H9 (cell line): ENCODE data around the gene NUDT15. TPM values are rescaled to one million over a fixed set of nuclear protein-coding genes. Genes with fewer than 3 reads are reported as not detected.

ENCODE experiments used
- DNase-seq: peaks from one replicate; pipeline ENCODE4 v3.0.0-alpha.2; 2017
- H2AFZ ChIP-seq: one replicate; pipeline ENCODE4 v1.6.1; 2013; ENCODE audit warnings: mild to moderate bottlenecking, low read length, control low read depth, moderate library complexity
- H2AK5ac ChIP-seq: 2 replicates; pipeline ENCODE4 v1.6.1; 2013; ENCODE audit warnings: low read length, control low read depth, mixed read lengths; ENCODE audit not compliant: insufficient read length
- H2BK120ac ChIP-seq: one replicate; pipeline ENCODE4 v1.6.1; 2013; ENCODE audit warnings: low read depth, mild to moderate bottlenecking, low read length, control low read depth, inconsistent platforms; ENCODE audit not compliant: poor library complexity, severe bottlenecking
- H2BK12ac ChIP-seq: 2 replicates; pipeline ENCODE4 v1.6.1; 2013; ENCODE audit warnings: low read length, control low read depth, mixed read lengths, low read depth; ENCODE audit not compliant: insufficient read length
- H2BK15ac ChIP-seq: 2 replicates; pipeline ENCODE4 v1.6.1; 2013; ENCODE audit warnings: low read depth, low read length, control low read depth
- H2BK20ac ChIP-seq: one replicate; pipeline ENCODE4 v1.6.1; 2013; ENCODE audit warnings: low read depth, mild to moderate bottlenecking, low read length, control low read depth, inconsistent platforms; ENCODE audit not compliant: poor library complexity, severe bottlenecking
- H2BK5ac ChIP-seq: 2 replicates; pipeline ENCODE4 v1.6.1; 2013; ENCODE audit warnings: low read length, control low read depth, mixed read lengths; ENCODE audit not compliant: insufficient read length
- H3K14ac ChIP-seq: 2 replicates; pipeline ENCODE4 v1.6.1; 2013; ENCODE audit warnings: low read length, control low read depth; ENCODE audit not compliant: insufficient read depth
- H3K18ac ChIP-seq: 2 replicates; pipeline ENCODE4 v1.6.1; 2013; ENCODE audit warnings: low read depth, mild to moderate bottlenecking, mixed read lengths, low read length, control low read depth; ENCODE audit not compliant: insufficient read length
- H3K23ac ChIP-seq: 2 replicates; pipeline ENCODE4 v1.6.1; 2013; ENCODE audit warnings: low read length, control low read depth, mixed read lengths, low read depth; ENCODE audit not compliant: insufficient read length
- H3K23me2 ChIP-seq: 2 replicates; pipeline ENCODE4 v1.6.1; 2013; ENCODE audit warnings: low read depth, mild to moderate bottlenecking, mixed read lengths, low read length, control low read depth; ENCODE audit not compliant: insufficient read length, poor library complexity, severe bottlenecking
- H3K27ac ChIP-seq: 2 replicates; pipeline ENCODE4 v1.5.1; 2013; ENCODE audit warnings: low read length, control low read depth, mixed read lengths, low read depth; ENCODE audit not compliant: insufficient read length
- H3K27me3 ChIP-seq: 2 replicates; pipeline ENCODE4 v1.6.1; 2013; ENCODE audit warnings: low read length, control low read depth, inconsistent platforms; ENCODE audit not compliant: insufficient read depth
- H3K4ac ChIP-seq: 2 replicates; pipeline ENCODE4 v1.6.1; 2013; ENCODE audit warnings: low read depth, mild to moderate bottlenecking, control low read depth, inconsistent platforms, low read length, moderate library complexity
- H3K4me1 ChIP-seq: 2 replicates; pipeline ENCODE4 v1.6.1; 2013; ENCODE audit warnings: low read length, control low read depth, inconsistent platforms; ENCODE audit not compliant: insufficient read depth
- H3K4me2 ChIP-seq: 2 replicates; pipeline ENCODE4 v1.6.1; 2013; ENCODE audit warnings: low read length, control low read depth, mixed read lengths; ENCODE audit not compliant: insufficient read length, insufficient read depth
- H3K56ac ChIP-seq: 2 replicates; pipeline ENCODE4 v1.6.1; 2013; ENCODE audit warnings: low read depth, mild to moderate bottlenecking, mixed read lengths, low read length, control low read depth; ENCODE audit not compliant: insufficient read length
- H3K79me1 ChIP-seq: 2 replicates; pipeline ENCODE4 v1.6.1; 2013; ENCODE audit warnings: low read depth, mild to moderate bottlenecking, moderate library complexity, low read length, control low read depth, inconsistent platforms; ENCODE audit not compliant: insufficient read depth, poor library complexity, severe bottlenecking
- H3K79me2 ChIP-seq: 2 replicates; pipeline ENCODE4 v1.6.1; 2013; ENCODE audit warnings: low read length, control low read depth, inconsistent platforms; ENCODE audit not compliant: insufficient read depth
- H3K9ac ChIP-seq: 2 replicates; pipeline ENCODE4 v1.6.1; 2013; ENCODE audit warnings: low read length, control low read depth, mixed read lengths; ENCODE audit not compliant: insufficient read length; ENCODE audit errors: extremely low read depth
- H3K9me3 ChIP-seq: one replicate; pipeline ENCODE4 v1.6.1; 2013; ENCODE audit warnings: low read depth, low read length, inconsistent platforms; ENCODE audit not compliant: control insufficient read depth
- H3T11ph ChIP-seq: one replicate; pipeline ENCODE4 v1.6.1; 2013; ENCODE audit warnings: mild to moderate bottlenecking, low read length, control low read depth, inconsistent platforms
- H4K20me1 ChIP-seq: one replicate; pipeline ENCODE4 v1.6.1; 2013; ENCODE audit not compliant: control insufficient read depth, insufficient read length, insufficient read depth
- H4K5ac ChIP-seq: 2 replicates; pipeline ENCODE4 v1.6.1; 2013; ENCODE audit warnings: low read depth, mild to moderate bottlenecking, mixed read lengths, low read length, control low read depth; ENCODE audit not compliant: insufficient read length
- H4K8ac ChIP-seq: replicated peaks from 2 replicates; pipeline ENCODE4 v1.6.1; 2013; ENCODE audit warnings: low read length, control low read depth, mixed read lengths, low read depth; ENCODE audit not compliant: insufficient read length
- H4K91ac ChIP-seq: 2 replicates; pipeline ENCODE4 v1.6.1; 2013; ENCODE audit warnings: low read depth, mild to moderate bottlenecking, moderate library complexity, mixed read lengths, low read length, control low read depth; ENCODE audit not compliant: insufficient read length
- H3K27ac Mint-ChIP-seq, 3 experiments: 2 replicates in 2 of 3; 3 replicates in 1 of 3; pipeline ENCODE4 v1.8.0; 2020 to 2021; ENCODE audit warnings: mixed read lengths in 3 of 3, mild to moderate bottlenecking in 1 of 3, moderate library complexity in 1 of 3
- H3K27me3 Mint-ChIP-seq: 2 replicates; pipeline ENCODE4 v1.8.0; 2021; ENCODE audit warnings: low read depth, mild to moderate bottlenecking, moderate library complexity, mixed read lengths
- H3K36me3 Mint-ChIP-seq, 3 experiments: 2 replicates in 2 of 3; 3 replicates in 1 of 3; pipeline ENCODE4 v1.8.0; 2020 to 2021; ENCODE audit warnings: low read depth in 3 of 3, mixed read lengths in 3 of 3; ENCODE audit not compliant: insufficient read depth in 1 of 3
- H3K4me1 Mint-ChIP-seq, 2 experiments: 2 replicates each; pipeline ENCODE4 v1.8.0; 2020; ENCODE audit warnings: mixed read lengths in 2 of 2
- H3K4me3 Mint-ChIP-seq, 2 experiments: 2 replicates in 1 of 2; 3 replicates in 1 of 2; pipeline ENCODE4 v1.8.0; 2020 to 2021; ENCODE audit warnings: mild to moderate bottlenecking in 2 of 2, mixed read lengths in 2 of 2, moderate library complexity in 1 of 2
- H3K9me3 Mint-ChIP-seq, 2 experiments: 2 replicates in 1 of 2; 3 replicates in 1 of 2; pipeline ENCODE4 v1.8.0; 2020; ENCODE audit warnings: mild to moderate bottlenecking in 2 of 2, mixed read lengths in 2 of 2, moderate library complexity in 1 of 2
- CTCF ChIP-seq: fragments of 200-600 bp; sonication (generic); conservative IDR thresholded peaks from 3 replicates; pipeline ENCODE4 v1.8.0; 2021; ENCODE audit warnings: antibody characterized with exemption, mild to moderate bottlenecking
- WGBS: extraction: QIAGEN DNeasy Blood & Tissue Kit; methylation state at CpG from one replicate; pipeline ENCODE4 v1.1.7; 2013; ENCODE audit warnings: missing lambda C conversion rate, low lambda C conversion rate, mixed read lengths; ENCODE audit not compliant: insufficient read length; ENCODE audit errors: extremely low coverage; 5-methylcytosine and 5-hydroxymethylcytosine counted together
- total RNA-seq: library from RNA; stranded (reverse); gene quantifications from 2 replicates; pipeline ENCODE4 v1.2.1, GENCODE V29; 2021

Gene NUDT15
- total RNA-seq, 1 experiment from 2014 or later, result 50.5 TPM

- no peaks in the 10 kb centered on the region for H3K4me1 Mint-ChIP-seq
These were observed 45.7 kb upstream of the NUDT15 start for GRCh38 chr13:47991859-47992258.

More at GRCh38 chr13:47991859-47992258, 45.7 kb upstream of the NUDT15 start:
- peaks cover 6% of the 10 kb centered on the region; the same call in 1 of the 2 replicates for H3K79me2 ChIP-seq
- H3K9ac ChIP-seq, result no peak overlapping the region
- Mint-ChIP-seq H3K36me3 (peaks cover 38 to 61% (median 58%) of the 10 kb centered on the region in 3 experiments; a peak in 6 of 7 replicates), H3K9me3 (no peaks in the 10 kb centered on the region), H3K27me3 (no peaks in the 10 kb centered on the region), H3K4me3 (no peak overlapping the region), H3K27ac (no peak overlapping the region)
- no peaks in the 10 kb centered on the region for H4K20me1 ChIP-seq
- H3K14ac ChIP-seq, result no peak overlapping the region
- no peak overlapping the region for H4K91ac ChIP-seq
- H3K9me3 ChIP-seq, result no peaks in the 10 kb centered on the region
- no peak overlapping the region for H2BK5ac ChIP-seq
- H4K5ac ChIP-seq, result no peak overlapping the region
- no peak overlapping the region for H3K4ac ChIP-seq
- H2BK20ac ChIP-seq, result no peak overlapping the region
- DNase-seq, result no peak
- no peak overlapping the region for H2AFZ ChIP-seq
- no peak overlapping the region for H3K56ac ChIP-seq
- H3T11ph ChIP-seq, result no peak overlapping the region
- no peak overlapping the region for H2AK5ac ChIP-seq
- H4K8ac ChIP-seq, result no peak overlapping the region
- no peaks in the 10 kb centered on the region for H3K27me3 ChIP-seq
- H2BK12ac ChIP-seq, result no peak overlapping the region
- no peaks in the 10 kb centered on the region for H3K4me1 ChIP-seq
- H2BK120ac ChIP-seq, result no peak overlapping the region
- no peak overlapping the region for H3K18ac ChIP-seq
- H3K27ac ChIP-seq, result no peak overlapping the region
- TF ChIP-seq CTCF, result no peak
- no peak overlapping the region for H3K23ac ChIP-seq
- peaks cover 5% of the 10 kb centered on the region for H3K79me1 ChIP-seq
- H3K23me2 ChIP-seq, result no peaks in the 10 kb centered on the region
- H3K4me2 ChIP-seq, result no peak overlapping the region
- H2BK15ac ChIP-seq, result no peak overlapping the region
- WGBS, result no CpG with 5 or more reads among the region's 4 CpGs
